Astrocyte of the cerebellum (primary cell): ENCODE measurements around the gene RBPJ.

Source experiments
- DNase-seq: peaks from one replicate; pipeline ENCODE4 v3.0.0-alpha.2; 2011; ENCODE audit warnings: low read depth
- H3K4me3 ChIP-seq: 2 replicates; pipeline ENCODE4 v1.5.1; 2011; ENCODE audit warnings: mild to moderate bottlenecking, low read depth, low read length, moderate library complexity
- CTCF ChIP-seq: IDR thresholded peaks from 2 replicates; pipeline ENCODE4 v1.5.1; 2012; ENCODE audit warnings: low read length, low read depth, moderate library complexity, mild to moderate bottlenecking; ENCODE audit errors: missing control alignments
- in situ Hi-C: cut with HindIII; loops from 2 replicates; pipeline ENCODE4 v1.10.0; 2017; ENCODE audit warnings: low sequenced_read_pairs

The RBPJ gene

GRCh38 chr4:26412381-26413372 lies 91.9 kb downstream of the RBPJ start:
- no peak for TF ChIP-seq CTCF
- in situ Hi-C loops, result no loop called here
- no peak for DNase-seq
- H3K4me3 ChIP-seq, result no peak overlapping the region

GRCh38 chr4:26413582-26413981 lies 92.8 kb downstream of the RBPJ start:
- DNase-seq, result no peak
- H3K4me3 ChIP-seq, result no peak overlapping the region
- in situ Hi-C loops, result no loop called here
- no peak for TF ChIP-seq CTCF

- no peak for DNase-seq
- H3K4me3 ChIP-seq, result no peak overlapping the region
- TF ChIP-seq CTCF, result no peak
- in situ Hi-C loops, result no loop called here
Measured at GRCh38 chr4:26418107-26418506, 97.3 kb downstream of the RBPJ start.

GRCh38 chr4:26418850-26419249 lies 98.0 kb downstream of the RBPJ start:
- no peak for TF ChIP-seq CTCF
- in situ Hi-C loops, result no loop called here
- DNase-seq, result no peak

GRCh38 chr4:26420438-26420837 lies 99.6 kb downstream of the RBPJ start:
- no peak for DNase-seq
- in situ Hi-C loops, result no loop called here
- TF ChIP-seq CTCF, result no peak
- H3K4me3 ChIP-seq, result no peak overlapping the region

More at GRCh38 chr4:26418850-26419249, 98.0 kb downstream of the RBPJ start:
- H3K4me3 ChIP-seq, result no peak overlapping the region

GRCh38 chr4:26420913-26421312 lies 100.1 kb downstream of the RBPJ start:
- in situ Hi-C loops, result no loop called here
- no peak overlapping the region for H3K4me3 ChIP-seq
- TF ChIP-seq CTCF, result no peak
- peak; percentile 59 for DNase-seq
